Measurements from ENCODE around the gene ALG5. TPM values are rescaled to one million over a fixed set of nuclear protein-coding genes. Genes with fewer than 3 reads are reported as not detected.

The ALG5 gene
- total RNA-seq, 4 donors from 2014 or later: 9.8 to 20.9 (median 13.2) TPM

DNA sequence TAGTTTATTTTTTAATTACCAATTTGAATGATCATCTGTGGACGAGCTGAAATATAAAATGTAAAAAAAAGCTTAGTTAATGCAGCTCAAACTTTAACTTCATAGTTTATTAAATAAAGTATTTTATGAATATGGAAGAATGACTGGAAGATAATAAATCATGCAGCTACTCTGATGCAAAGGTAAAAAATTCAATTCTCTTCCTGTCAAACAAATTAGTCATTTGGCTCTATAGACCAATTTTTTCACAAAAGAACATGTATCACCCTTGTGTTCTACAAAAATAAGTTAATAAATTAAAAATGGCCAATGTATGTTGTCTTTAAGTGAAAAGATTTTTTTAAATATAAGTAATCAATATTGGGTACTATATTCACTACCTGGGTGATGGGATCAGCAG lies 27.6 kb upstream of the ALG5 start:
- no peaks in the 10 kb centered on the region for H3K9me3 ChIP-seq
- H3K4me1 ChIP-seq: no peaks in the 10 kb centered on the region
- H3K27me3 ChIP-seq: no peaks in the 10 kb centered on the region
- ATAC-seq (no peak), DNase-seq (no peak)
- H3K4me3 ChIP-seq: no peak overlapping the region
- intact Hi-C loops (cut with DNase I; ENCODE audit: low total_unique reads): no loop called here
- H3K27ac ChIP-seq: no peak overlapping the region
- peaks cover 0 to 94% of the 10 kb centered on the region in 2 donors for H3K36me3 ChIP-seq
- in situ Hi-C loops (cut with MboI; ENCODE audit: low sequenced_read_pairs in 4 of 4): no loop called here
- TF ChIP-seq, protein P1, sequence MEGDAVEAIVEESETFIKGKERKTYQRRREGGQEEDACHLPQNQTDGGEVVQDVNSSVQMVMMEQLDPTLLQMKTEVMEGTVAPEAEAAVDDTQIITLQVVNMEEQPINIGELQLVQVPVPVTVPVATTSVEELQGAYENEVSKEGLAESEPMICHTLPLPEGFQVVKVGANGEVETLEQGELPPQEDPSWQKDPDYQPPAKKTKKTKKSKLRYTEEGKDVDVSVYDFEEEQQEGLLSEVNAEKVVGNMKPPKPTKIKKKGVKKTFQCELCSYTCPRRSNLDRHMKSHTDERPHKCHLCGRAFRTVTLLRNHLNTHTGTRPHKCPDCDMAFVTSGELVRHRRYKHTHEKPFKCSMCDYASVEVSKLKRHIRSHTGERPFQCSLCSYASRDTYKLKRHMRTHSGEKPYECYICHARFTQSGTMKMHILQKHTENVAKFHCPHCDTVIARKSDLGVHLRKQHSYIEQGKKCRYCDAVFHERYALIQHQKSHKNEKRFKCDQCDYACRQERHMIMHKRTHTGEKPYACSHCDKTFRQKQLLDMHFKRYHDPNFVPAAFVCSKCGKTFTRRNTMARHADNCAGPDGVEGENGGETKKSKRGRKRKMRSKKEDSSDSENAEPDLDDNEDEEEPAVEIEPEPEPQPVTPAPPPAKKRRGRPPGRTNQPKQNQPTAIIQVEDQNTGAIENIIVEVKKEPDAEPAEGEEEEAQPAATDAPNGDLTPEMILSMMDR (IDR thresholded peaks at IDR 0.05 in 4 of 5, conservative IDR thresholded peaks at IDR 0.05 in 1 of 5): no peak
- no peak for TF ChIP-seq POLR2A (IDR thresholded peaks at IDR 0.05)

DNA sequence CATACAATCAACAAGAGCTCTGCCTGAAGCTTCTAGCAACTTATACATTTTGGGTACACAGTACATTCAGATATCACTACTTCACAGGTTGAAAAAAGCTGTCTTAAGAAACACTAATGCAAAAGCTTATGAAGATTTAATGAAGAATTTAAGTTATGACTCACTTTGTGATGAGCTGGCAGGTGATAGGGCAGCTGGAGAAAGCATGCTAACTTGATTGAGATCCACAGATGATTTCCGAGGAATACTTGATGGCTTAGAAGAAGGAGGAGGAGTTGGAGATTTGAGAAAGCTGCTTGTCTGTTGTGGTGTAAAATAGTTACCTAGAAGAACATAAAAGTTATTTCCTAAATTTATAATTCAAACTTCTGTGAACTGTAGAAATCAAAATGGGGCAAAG lies 24.7 kb upstream of the ALG5 start:
- Histone ChIP-seq H3K27ac (no peak overlapping the region), H3K4me3 (no peak overlapping the region), H3K4me1 (no peaks in the 10 kb centered on the region), H3K9me3 (no peaks in the 10 kb centered on the region), H3K36me3 (peaks cover 0 to 93% of the 10 kb centered on the region in 2 donors), H3K27me3 (no peaks in the 10 kb centered on the region)
- TF ChIP-seq, protein P1 (IDR thresholded peaks at IDR 0.05 in 4 of 5, conservative IDR thresholded peaks at IDR 0.05 in 1 of 5): no peak
- TF ChIP-seq POLR2A (IDR thresholded peaks at IDR 0.05): no peak
- intact Hi-C loops (cut with DNase I; ENCODE audit: low total_unique reads) (no loop called here), in situ Hi-C loops (cut with MboI; ENCODE audit: low sequenced_read_pairs in 4 of 4) (no loop called here)
- DNase-seq: no peak
- ATAC-seq: no peak

DNA sequence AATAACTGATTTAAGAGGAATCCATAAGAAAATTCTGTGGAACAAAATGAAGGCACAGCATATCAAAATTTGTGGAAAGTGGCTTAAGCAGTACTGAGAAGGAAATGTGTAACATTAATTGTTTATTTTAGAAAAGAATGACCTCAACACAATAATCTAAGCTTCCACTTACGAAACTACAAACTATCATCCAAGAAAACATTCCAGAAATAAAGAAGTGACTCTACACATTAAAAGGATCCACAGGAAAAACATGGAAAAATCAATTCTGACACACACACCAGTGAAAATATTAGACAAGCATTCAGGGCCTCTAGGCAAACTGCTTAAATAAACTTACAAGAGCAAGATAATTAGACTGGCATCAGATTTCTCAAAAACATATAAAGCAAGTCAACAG lies 15.5 kb upstream of the ALG5 start:
- DNase-seq (no peak), ATAC-seq (no peak)
- Histone ChIP-seq H3K4me1 (no peaks in the 10 kb centered on the region), H3K27ac (no peak overlapping the region), H3K36me3 (peaks cover 5 to 78% of the 10 kb centered on the region in 2 donors), H3K9me3 (no peaks in the 10 kb centered on the region), H3K4me3 (no peak overlapping the region), H3K27me3 (no peaks in the 10 kb centered on the region)
- in situ Hi-C loops (cut with MboI; ENCODE audit: low sequenced_read_pairs in 4 of 4) (no loop called here), intact Hi-C loops (cut with DNase I; ENCODE audit: low total_unique reads) (no loop called here)
- TF ChIP-seq, protein P1 (IDR thresholded peaks at IDR 0.05 in 4 of 5, conservative IDR thresholded peaks at IDR 0.05 in 1 of 5): no peak
- no peak for TF ChIP-seq POLR2A (IDR thresholded peaks at IDR 0.05)

DNA sequence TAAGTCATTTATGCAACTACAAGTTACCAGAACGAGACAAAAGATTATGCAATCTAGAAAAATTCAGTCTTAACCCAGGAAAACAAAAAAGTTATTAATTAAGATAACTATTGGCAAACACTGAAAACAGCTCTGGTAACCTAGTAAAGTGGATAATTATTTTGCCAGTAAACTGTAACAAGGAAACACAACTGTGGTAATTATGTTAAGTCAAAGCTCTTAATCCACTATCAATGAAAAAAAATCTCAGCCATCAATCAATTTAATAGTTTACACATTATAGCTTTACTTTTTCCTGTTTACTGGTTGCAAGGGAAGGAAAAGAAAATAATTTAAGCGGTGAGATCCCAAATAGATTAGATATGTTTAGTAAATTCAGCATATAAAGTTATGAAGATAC lies 12.6 kb upstream of the ALG5 start:
- Histone ChIP-seq H3K27me3 (no peaks in the 10 kb centered on the region), H3K4me3 (no peak overlapping the region), H3K36me3 (peaks cover 6 to 77% of the 10 kb centered on the region in 2 donors), H3K27ac (no peak overlapping the region), H3K4me1 (no peaks in the 10 kb centered on the region), H3K9me3 (no peaks in the 10 kb centered on the region)
- ATAC-seq (no peak), DNase-seq (no peak)
- in situ Hi-C loops (cut with MboI; ENCODE audit: low sequenced_read_pairs in 4 of 4) (no loop called here), intact Hi-C loops (cut with DNase I; ENCODE audit: low total_unique reads) (no loop called here)
- no peak for TF ChIP-seq POLR2A (IDR thresholded peaks at IDR 0.05)

DNA sequence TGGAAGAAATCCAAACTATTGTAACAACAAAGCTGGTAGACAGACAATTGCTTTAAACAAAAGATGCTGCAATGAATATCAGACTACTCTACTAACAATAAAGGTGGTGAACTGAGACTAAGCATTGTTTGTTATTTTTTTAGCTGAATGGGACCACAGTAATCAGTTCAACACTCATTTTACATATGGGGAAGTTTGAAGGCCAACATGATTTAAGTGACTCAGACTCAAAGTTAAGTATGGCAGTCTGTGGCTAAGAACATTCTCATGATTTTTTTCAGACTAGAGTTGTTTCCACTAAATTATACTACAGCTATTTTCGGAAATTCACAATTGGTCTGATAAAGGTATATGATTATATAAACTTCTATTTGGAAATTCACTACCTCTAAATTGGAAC lies 11.9 kb upstream of the ALG5 start:
- no peaks in the 10 kb centered on the region for H3K4me1 ChIP-seq
- peaks cover 6 to 76% of the 10 kb centered on the region in 2 donors for H3K36me3 ChIP-seq
- no peak overlapping the region for H3K27ac ChIP-seq
- DNase-seq (no peak), ATAC-seq (no peak)
- TF ChIP-seq POLR2A (IDR thresholded peaks at IDR 0.05): no peak
- TF ChIP-seq, protein P1 (IDR thresholded peaks at IDR 0.05 in 4 of 5, conservative IDR thresholded peaks at IDR 0.05 in 1 of 5): no peak
- intact Hi-C loops (cut with DNase I; ENCODE audit: low total_unique reads): no loop called here
- H3K4me3 ChIP-seq: no peak overlapping the region
- H3K27me3 ChIP-seq: no peaks in the 10 kb centered on the region
- H3K9me3 ChIP-seq: no peaks in the 10 kb centered on the region
- in situ Hi-C loops (cut with MboI; ENCODE audit: low sequenced_read_pairs in 4 of 4): no loop called here

All from gastrocnemius medialis (tissue), 4 donors.